SK-N-DZ (cell line): ENCODE data around the gene ADH1B.
"Not testable (repeated sequence)": the region's sequence is repeated elsewhere in the genome, so short reads cannot be mapped to it uniquely, and the experiment has no call there.

Experiments
- DNase-seq: peaks from one replicate; pipeline ENCODE4 v3.0.0-alpha.2; 2015; ENCODE audit warnings: low spot score

The ADH1B gene

DNA sequence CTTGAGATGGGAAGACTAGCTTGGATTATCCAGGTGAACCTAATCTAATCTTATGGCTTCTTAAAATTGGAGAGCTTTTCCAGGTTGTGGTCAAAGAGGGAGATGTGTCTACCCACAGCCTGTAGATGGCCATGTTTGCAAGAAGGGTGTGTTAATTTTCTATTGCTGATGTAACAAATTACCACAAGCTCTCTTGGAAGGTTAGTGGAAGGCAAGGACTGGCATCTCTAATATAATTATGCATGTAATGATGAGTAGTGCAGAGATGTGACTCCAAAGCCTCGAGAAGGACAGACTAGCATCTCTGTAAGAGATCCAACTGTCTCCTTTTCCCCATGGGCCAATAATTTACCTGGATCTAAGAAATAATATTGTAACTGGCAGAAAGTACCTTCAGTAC lies 3.2 kb upstream of the ADH1B start:
- no peak for DNase-seq

DNA sequence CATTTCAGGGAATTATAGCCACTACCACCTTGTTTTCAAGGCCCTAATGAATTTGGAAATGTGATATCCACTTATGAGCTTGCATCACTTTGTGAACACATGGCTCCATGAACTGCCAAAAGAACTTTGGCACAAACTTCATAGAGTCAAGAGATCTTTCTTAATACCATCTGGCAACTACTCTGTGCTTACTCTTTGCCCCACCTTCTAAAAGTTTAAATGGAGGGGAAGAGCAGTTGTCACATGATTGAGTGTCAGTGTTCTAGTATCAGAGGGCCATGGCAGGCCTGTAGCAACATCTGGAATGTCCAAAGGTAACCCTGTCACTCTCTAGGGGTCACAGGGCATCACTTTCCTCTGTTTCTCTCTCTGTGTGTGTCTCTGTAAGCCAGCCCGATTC lies 2.6 kb upstream of the ADH1B start:
- DNase-seq = no peak

DNA sequence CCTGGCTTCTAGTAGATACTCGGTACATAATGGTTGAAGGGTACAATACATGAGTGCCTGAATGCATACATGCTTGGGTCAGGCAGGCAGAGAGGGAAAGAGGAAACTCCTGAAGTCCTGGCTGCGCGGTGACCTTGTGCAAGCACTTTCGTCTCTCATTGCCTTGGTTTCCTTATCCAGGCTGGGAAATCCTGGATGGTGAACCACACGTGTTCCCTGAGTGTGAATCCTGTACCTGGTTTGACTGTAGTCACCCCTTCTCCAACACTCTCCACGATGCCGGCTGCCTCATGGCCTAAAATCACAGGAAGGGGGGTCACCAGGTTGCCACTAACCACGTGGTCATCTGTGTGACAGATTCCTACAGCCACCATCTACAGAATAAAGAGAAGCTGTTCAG lies 3.4 kb downstream of the ADH1B start:
- not testable (repeated sequence) for DNase-seq

DNA sequence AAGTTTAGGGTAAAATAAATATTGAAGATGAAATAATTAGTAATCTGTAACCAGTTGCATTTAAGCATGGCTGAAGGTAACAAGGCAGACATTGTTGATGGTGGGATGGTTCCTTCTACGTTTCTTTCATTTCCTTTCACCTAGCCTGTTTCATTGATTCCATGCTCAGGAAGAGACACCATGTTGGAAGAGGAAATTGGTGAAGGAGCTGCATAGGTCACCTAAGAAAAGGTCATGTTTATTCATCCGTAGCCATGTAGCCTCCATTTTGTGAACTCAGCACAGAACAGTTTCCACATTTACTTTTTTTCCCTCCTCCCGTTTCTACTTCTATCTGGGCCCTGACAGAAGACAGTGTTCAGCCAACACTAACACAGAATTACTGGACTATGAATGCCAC lies 3.8 kb downstream of the ADH1B start:
- no peak for DNase-seq

DNA sequence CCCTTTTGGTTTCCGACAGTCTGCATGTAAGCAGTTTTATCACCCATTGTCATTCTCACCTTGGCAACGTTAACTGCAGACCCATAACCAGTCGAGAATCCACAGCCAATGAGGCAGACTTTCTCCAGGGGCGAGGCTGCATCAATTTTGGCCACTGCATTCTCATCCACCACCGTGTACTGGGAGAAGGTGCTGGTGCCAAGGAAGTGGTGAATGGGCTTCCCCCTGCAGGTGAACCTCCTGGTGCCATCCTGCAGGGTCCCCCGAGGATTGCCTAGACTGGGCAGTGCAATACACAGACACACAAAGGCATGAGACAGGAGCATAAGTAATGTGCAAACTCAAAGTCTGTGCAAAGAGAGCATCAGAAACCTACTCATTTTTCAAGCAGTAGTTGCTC lies 5.4 kb downstream of the ADH1B start:
- DNase-seq = no peak

DNA sequence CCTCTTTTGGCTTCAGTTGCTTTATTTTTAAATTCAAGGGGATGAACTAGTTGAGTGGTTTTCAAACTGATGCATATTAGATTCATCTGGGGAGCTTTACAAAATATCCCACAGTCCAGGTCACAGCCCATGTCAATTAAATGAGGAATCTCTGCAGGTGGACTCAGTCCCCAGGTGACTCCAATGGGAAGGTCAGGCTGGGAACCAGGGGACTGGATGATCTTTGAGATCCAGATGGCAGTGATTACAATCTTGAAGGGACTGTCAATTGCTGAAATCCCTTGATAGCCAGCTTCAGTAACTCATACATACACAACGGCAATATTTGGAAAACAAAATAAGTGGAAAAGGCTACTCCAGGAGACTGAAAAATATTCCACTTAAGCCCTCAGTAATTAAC lies 7.0 kb downstream of the ADH1B start:
- DNase-seq = no peak

DNA sequence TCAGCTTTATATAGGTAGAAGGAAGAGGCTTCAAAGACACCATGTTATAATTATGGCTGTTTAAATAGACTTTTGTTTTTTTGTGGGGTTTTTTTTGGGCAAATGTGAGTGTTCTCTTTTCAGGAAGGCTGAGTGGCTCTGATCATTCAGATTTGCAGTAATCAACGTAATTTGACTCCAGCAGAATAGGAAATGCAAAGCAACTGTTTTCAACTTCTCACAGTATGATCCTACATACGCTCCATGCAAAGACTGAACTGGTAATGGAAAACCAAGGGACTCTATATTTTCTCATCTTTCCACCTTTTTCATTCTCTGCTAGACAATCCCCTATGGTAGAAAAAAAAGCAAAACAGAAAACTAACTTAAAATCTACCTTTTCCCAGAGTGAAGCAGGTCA lies 10.8 kb downstream of the ADH1B start:
- DNase-seq = no peak

DNA sequence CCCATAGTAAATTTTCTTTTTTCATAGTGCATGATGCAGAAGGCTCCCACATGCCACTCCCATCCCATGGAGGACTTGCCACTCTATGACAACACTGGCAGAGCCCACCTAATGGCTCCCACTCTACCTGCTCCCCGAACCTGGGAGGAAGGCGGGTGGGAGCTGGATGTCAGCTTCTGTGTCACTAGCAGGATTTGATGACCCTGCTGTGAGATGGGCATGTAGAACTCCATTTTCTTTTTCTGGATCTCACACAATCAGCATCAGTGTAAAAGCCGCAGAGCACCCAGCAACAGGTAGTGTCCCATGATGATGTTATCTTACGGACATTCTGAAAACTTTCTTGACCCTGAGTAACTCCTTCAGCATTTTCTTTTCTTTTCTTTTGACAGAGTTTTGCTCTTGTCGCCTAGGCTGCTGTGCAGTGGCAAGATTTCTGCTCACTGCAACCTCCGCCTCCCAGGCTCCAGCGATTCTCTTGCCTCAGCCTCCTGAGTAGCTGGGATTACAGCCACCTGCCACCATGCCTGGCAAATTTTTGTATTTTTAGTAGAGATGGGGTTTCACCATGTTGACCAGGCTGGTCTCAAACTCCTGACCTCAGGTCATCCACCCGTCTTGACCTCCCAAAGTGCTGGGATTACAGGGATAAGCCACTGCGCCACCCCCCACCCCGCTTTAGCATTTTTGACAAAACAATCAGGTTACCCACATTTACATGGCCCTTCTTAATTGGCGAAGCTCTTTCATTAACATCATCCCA lies 15.4 kb downstream of the ADH1B start:
- DNase-seq = no peak

DNA sequence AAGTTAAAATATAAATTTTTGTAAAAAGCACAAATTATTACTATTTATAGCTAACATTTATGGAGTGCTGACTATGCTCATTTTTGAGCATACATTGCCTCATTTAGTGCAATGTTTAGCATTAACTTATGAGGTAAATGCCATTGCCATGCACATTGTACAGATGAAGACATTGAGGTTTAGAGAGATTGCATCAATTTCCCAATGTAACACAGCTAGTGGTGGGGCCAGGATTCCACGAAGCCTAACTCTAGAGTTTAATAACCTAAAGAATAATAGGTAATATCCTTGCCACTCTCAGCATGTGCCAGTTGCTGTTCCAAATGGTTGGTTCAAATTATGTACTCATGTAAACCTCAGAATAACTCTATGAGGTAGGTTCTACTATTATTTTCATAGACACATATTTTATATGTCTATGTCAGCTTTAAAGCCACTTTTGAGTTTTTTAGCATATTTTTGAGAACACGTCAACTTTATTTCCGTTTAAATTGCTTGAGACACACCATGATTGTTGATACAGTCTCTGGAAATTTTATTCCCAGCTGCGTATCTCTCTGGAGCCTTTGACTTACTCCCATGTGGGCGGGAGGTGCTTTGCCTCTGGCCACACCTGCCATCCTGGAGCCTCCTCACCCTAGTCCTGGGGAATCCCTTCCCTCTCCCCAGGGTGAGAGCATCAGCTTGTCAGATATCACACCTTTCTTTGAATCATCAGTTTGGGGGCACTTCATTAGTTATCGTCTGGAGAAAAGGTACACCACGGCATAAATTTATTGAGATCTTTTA lies 19.6 kb downstream of the ADH1B start:
- DNase-seq = no peak

DNA sequence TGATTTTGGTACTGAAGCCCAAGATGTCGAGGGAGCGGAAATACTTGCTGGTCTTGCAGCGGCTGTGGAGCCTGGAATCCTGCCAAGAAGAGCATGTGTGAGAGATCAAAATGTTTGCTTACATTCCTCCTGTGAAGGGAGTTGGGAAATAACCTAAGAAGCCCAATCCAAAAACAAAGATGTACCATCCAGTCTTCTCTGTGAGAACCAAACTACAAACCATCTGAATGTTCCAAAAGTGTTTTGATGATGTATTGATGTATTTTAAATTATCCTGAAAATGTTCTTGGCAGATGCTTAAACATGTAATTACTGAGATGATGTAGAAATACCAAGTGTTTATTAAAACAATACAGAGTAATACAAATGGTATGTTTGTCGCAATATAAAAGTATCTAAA lies 20.3 kb downstream of the ADH1B start:
- no peak for DNase-seq

DNA sequence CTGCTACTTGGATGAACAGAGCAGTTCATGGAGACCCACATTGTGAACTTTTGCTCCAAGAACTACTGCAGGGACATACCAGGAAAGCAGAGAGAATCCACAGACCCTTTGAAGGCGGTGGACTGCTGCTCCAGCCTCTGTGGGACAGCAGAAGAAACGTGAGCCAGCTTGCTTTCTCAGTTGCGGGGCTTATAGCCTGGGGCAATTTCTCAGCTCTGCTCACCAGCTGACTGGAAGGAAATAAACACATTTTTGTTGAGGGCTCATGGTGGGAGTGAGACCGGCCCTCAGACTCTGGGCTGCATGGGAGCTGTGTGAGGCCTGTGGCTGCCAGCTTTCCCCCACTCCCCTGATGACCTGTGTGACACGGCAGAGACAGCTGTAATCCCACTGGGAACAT lies 27.8 kb downstream of the ADH1B start:
- DNase-seq = no peak

DNA sequence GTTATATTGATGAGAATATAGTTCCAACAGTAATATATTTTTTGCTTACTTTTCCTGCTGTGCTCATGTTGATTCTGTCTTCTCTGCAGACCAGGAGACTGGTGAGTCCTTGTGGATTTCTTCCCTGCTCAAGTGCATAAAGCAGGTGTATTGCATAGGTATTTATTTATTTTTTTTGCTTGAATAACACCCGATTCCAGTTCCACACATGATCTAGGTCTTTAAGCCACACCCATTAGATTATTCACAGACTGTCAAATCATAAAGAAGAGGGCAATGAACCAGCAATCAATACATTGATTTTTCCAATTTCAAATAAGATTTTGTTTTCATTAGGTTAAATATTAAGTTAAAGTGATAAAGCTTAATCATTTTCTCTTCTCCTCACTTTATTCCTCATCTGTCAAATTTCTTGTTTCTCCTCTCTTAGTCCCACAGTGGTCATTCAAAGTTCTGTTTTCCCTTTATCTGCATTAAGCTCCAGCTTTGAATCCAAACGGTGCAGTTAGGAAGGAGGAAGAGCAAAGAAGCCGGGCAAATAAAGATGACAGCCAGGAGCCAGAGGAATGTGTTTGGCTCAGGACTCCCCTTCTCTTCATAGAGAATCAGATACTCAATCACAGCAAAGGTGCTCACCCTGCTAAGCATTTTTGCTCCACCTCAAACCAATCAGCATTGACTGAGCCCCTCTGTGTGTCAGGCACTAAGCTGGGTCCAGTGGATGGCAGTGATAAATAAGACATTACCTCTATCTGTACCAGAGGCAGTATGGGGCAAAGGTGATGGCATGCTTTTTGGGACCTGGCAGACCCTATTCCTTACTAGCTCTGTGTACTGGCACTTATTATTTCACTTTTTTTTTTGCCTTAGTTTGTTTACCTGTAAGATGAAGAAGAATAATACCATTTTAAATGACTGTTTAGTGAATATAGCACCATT lies 30.1 kb downstream of the ADH1B start, which contains the start of gene ADH1A:
TSS of gene ADH1A (minus strand) at position 138 of the 939 bp plus-strand sequence. CDS start at position 67, 71 bp downstream.
- no peak for DNase-seq

DNA sequence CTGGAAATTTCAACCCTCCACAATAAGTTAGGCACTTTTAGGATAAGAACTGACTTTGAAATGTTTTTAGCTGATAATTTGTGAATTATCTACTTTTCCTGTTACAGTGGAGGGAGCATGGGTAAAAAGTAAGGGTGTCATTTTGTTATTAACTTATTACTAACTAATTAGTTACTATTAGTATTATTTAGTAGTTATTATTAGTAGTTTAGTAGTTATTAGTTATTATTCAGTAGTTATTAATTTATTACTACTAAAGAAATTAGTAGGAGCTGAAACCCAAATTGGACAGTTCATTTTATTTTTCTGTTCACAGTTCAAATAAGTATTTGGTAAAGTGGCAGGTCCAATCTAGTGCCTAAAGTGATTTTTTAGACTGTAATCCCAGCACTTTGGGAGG lies 35.8 kb downstream of the ADH1B start:
- no peak for DNase-seq

DNA sequence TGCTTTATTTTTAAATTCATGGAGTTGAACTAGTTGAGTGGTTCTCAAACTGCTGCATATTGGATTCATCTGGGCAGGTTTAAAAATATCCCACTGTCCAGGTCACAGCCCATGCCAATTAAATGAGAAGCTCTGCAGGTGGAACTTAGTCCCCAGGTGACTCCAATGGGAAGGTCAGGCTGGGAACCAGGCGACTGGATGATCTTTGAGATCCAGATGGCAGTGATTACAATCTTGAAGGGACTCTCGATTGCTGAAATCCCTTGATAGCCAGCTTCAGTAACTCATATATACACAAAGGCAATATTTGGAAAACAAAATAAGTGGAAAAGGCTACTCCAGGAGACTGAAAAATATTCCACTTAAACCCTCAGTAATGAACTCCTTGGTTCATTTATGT lies 38.5 kb downstream of the ADH1B start:
- no peak for DNase-seq

DNA sequence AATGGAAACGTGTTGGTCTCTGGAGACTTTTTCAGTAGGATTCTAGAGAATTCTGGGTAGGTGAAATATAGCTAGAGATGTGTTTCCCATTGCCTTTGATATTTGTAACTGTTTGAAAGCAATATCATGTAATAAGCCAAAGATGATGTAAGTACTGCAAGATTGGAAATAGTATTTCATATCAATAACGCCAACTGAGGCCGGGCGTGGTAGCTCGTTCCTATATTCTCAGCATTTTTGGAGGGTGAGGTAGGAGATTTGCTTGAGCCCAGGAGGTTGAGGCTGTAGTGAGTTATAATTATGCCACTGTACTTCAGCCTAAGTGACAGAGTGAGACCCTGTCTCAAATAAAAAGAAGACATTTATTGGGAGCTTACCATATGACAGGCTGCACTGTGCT lies 39.9 kb downstream of the ADH1B start:
- DNase-seq = no peak

DNA sequence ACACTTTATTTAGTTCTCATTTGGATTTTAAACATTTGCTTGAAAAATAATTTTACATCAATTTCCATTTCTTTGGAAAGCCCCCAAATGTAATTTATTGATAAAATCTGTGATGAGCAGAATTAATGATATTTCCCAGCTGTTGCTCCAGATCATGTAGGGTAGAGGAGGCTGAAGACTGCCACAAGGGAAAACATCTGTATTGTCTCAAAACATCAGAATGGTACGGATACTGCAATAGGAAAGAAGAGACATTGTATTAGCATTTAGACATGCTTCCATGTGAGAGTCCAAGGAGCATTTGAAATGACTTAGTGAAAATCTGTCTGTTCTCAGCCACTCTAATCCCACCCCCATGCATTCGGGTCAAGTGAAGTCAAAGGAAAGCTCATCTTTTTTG lies 44.8 kb downstream of the ADH1B start:
- DNase-seq = no peak

DNA sequence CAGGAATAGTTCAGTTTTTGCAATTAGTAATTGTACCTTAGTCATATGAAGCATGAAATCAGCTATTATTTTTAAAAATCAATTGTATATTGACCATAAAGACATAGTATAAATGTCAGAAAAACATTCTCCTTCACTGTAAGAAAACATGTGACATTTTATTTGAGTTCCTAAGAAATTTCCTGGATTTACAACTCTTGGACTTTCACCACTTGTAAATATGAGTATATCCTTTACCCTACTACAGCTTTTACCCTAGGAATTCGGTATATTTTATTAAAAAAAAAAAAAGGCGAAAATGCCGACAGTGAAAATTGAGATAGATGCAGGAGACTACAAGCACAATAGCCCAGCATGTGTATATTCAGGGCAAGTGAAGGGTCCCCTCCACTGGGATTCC lies 45.3 kb downstream of the ADH1B start:
- no peak for DNase-seq

DNA sequence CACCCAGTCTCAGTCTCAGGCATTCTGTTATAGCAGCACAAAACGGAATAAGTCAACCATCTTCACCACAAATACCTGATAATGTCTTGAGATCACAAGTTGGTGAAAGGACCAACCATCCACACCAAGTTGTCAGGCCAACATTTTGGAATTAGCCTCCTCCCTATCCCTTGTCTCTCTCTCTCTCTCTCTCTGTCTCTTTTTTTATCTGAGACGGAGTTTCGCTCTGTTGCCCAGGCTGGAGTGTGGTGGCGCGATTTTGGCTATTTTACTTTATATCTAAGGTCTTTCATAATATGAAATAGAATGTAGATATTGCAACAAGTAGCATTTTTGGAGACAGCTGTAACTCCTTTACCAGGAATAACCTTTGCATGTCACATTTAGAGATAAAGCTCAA lies 46.2 kb downstream of the ADH1B start:
- no peak for DNase-seq

DNA sequence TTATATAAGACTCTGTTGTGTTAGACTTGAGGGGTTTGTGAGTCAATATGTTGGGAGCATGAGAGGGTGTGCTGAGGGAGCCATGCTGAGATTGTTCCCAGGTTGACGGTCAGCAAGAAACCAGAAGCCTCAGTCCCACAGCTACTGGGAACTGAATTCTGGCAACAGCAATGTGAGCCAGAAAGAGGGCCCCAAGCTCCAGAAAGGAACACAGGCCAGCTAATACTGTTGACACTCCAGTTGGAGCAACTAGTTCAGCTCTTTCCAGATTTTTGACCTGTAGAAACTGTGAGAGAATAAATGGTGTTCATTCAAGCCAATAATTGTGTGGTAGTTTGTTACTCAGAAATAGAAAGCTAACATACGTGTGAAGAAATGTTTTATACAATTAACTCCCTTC lies 47.5 kb downstream of the ADH1B start:
- DNase-seq = no peak

DNA sequence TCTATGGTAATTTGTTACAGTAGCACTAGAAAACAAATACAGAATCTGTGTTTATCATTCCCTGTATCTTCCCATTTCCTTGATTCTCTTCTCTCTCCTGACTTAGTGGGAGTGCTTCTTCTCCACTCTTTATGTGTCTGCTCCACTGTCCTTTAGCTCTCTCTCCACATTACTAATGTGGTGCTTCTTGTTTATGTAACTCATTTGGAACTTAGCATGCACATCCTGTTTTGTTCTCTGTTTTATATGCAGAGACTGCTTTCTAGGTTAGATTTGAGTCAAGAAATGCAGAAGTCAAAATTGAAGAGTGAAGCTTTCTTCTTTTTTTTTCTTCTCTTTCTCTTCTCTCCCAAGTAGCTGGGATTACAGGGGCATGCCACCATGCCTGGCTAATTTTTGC lies 56.3 kb downstream of the ADH1B start:
- no peak for DNase-seq
